Measurements from ENCODE around the gene PLAAT1. TPM values are rescaled to one million over a fixed set of nuclear protein-coding genes. Genes with fewer than 3 reads are reported as not detected.

Gene PLAAT1
- total RNA-seq, 1 experiment from 2014 or later: not detected

DNA sequence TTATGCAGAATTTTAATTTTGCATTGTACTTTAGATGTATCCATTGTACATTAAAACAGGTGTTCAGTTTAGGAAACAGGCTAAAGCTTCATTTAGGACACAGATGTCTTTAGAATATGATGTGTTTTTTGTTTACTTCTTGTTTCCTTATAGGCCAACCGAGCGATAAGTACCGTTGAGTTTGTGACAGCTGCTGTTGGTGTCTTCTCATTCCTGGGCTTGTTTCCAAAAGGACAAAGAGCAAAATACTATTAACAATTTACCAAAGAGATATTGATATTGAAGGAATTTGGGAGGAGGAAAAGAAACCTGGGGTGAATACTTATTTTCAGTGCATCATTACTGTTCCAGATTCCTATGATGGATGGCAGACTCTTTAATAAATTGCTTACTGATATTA, 29.4 kb downstream of the PLAAT1 start:
- no peaks in the 10 kb centered on the region for H3K27me3 ChIP-seq (ENCODE audit: insufficient read depth, low read depth)
- intact Hi-C loops (cut with micrococcal nuclease; ENCODE audit: unreplicated experiment): no loop called here
- H2AFZ ChIP-seq: no peak overlapping the region
- H3K4me2 ChIP-seq: no peak overlapping the region
- H3K4me3 ChIP-seq: no peak overlapping the region
- H3K9me3 ChIP-seq (ENCODE audit: insufficient read depth, low read depth): no peaks in the 10 kb centered on the region
- ChIA-PET CTCF (no interaction called here), POLR2A (ENCODE audit: unreplicated experiment) (no interaction called here)
- BruUV-seq (replicated peaks): no TSS peak
- H3K9me2 ChIP-seq (ENCODE audit: insufficient read depth): no peaks in the 10 kb centered on the region
- no peaks in the 10 kb centered on the region for H3K79me2 ChIP-seq (ENCODE audit: low read depth)
- no peaks in the 10 kb centered on the region for H3K4me1 ChIP-seq (replicated peaks; ENCODE audit: insufficient read depth)
- H3F3A ChIP-seq (ENCODE audit: insufficient read depth, low read depth): no peaks in the 10 kb centered on the region
- H4K20me1 ChIP-seq (ENCODE audit: insufficient read depth): no peaks in the 10 kb centered on the region
- no peaks in the 10 kb centered on the region for H3K36me3 ChIP-seq (ENCODE audit: low read depth)
- no peak for DNase-seq
- no peak overlapping the region for H3K27ac ChIP-seq
- TF ChIP-seq, protein P1, sequence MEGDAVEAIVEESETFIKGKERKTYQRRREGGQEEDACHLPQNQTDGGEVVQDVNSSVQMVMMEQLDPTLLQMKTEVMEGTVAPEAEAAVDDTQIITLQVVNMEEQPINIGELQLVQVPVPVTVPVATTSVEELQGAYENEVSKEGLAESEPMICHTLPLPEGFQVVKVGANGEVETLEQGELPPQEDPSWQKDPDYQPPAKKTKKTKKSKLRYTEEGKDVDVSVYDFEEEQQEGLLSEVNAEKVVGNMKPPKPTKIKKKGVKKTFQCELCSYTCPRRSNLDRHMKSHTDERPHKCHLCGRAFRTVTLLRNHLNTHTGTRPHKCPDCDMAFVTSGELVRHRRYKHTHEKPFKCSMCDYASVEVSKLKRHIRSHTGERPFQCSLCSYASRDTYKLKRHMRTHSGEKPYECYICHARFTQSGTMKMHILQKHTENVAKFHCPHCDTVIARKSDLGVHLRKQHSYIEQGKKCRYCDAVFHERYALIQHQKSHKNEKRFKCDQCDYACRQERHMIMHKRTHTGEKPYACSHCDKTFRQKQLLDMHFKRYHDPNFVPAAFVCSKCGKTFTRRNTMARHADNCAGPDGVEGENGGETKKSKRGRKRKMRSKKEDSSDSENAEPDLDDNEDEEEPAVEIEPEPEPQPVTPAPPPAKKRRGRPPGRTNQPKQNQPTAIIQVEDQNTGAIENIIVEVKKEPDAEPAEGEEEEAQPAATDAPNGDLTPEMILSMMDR (conservative IDR thresholded peaks at IDR 0.05): no peak
- no peak for TF ChIP-seq EZH2 (IDR thresholded peaks at IDR 0.05; ENCODE audit: low read depth)

DNA sequence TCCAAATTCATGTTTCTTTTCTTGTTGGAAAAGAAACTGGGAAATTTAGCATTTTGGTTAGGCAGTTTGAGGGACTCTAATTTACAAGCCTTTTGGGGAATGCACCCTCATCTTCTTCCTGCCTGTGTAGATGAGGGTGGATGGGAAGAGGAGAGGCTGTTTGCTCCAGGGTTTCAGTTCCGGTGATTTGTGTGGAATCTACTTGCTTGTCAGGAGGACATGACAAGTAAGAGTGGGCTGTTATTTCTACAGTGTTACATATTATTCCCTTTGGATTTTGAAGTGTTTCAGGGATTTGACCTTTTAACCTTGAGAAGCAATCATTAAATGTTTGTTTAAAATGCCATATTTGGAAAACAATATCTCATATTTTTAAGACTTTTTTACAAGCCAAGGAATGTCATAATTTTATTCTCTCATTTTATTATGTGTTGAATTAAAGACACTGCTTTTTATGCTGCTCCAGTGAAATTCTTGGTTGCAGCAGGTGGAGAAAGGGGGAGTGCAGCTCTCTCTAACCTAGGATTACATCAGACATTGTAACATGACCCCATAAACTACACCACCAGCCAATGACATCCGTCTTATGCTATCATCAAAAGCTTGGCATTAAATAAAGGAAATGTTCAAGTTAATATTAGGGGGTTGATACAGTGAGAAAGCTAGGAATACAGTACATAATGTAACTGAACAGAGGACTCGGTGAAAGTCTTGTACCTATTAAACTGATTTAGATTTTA, 30.2 kb downstream of the PLAAT1 start:
- Histone ChIP-seq H3K79me2 (ENCODE audit: low read depth) (no peaks in the 10 kb centered on the region), H3K27ac (no peak overlapping the region), H2AFZ (no peak overlapping the region), H3K4me1 (replicated peaks; ENCODE audit: insufficient read depth) (no peaks in the 10 kb centered on the region), H3F3A (ENCODE audit: insufficient read depth, low read depth) (no peaks in the 10 kb centered on the region), H3K9me3 (ENCODE audit: insufficient read depth, low read depth) (no peaks in the 10 kb centered on the region), H3K27me3 (ENCODE audit: insufficient read depth, low read depth) (no peaks in the 10 kb centered on the region), H3K4me3 (no peak overlapping the region), H3K4me2 (no peak overlapping the region), H3K9me2 (ENCODE audit: insufficient read depth) (no peaks in the 10 kb centered on the region), H4K20me1 (ENCODE audit: insufficient read depth) (no peaks in the 10 kb centered on the region), H3K36me3 (ENCODE audit: low read depth) (no peaks in the 10 kb centered on the region)
- ChIA-PET CTCF (no interaction called here), POLR2A (ENCODE audit: unreplicated experiment) (no interaction called here)
- intact Hi-C loops (cut with micrococcal nuclease; ENCODE audit: unreplicated experiment): no loop called here
- no peak for DNase-seq
- TF ChIP-seq, protein P1 (conservative IDR thresholded peaks at IDR 0.05): no peak
- no peak for TF ChIP-seq EZH2 (IDR thresholded peaks at IDR 0.05; ENCODE audit: low read depth)
- no TSS peak for BruUV-seq (replicated peaks)

DNA sequence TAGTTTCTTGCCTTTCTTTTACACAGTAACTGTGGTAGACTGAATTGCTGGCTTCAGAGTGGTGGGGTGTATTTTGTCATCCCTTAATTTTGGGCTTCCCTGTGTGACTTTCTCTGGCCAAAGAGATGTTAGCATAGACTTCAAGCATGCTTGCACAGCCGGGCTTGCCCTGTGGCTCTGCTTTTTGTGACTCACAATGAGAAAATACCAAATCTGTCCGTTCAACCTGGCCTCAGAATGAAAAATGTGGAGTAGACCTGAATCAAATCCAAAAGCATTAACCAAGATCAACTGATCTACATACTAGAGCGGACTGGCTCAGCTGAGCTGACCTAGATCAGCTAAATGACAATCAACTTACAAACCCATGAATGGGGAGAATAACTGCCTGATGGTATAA, 51.4 kb downstream of the PLAAT1 start:
- Histone ChIP-seq H4K20me1 (ENCODE audit: insufficient read depth) (no peaks in the 10 kb centered on the region), H2AFZ (no peak overlapping the region), H3K27me3 (ENCODE audit: insufficient read depth, low read depth) (no peaks in the 10 kb centered on the region), H3K27ac (no peak overlapping the region), H3K79me2 (ENCODE audit: low read depth) (no peaks in the 10 kb centered on the region), H3K4me3 (no peak overlapping the region), H3K9me2 (ENCODE audit: insufficient read depth) (no peaks in the 10 kb centered on the region), H3K9me3 (ENCODE audit: insufficient read depth, low read depth) (no peaks in the 10 kb centered on the region; the same call in 1 of the 2 replicates), H3K4me2 (no peak overlapping the region), H3K36me3 (ENCODE audit: low read depth) (no peaks in the 10 kb centered on the region), H3F3A (ENCODE audit: insufficient read depth, low read depth) (no peaks in the 10 kb centered on the region), H3K4me1 (replicated peaks; ENCODE audit: insufficient read depth) (no peaks in the 10 kb centered on the region)
- no peak for TF ChIP-seq EZH2 (IDR thresholded peaks at IDR 0.05; ENCODE audit: low read depth)
- TF ChIP-seq, protein P1 (conservative IDR thresholded peaks at IDR 0.05): no peak
- BruUV-seq (replicated peaks): no TSS peak
- CTCF ChIA-PET: no interaction called here
- no peak for DNase-seq
- intact Hi-C loops (cut with micrococcal nuclease; ENCODE audit: unreplicated experiment): no loop called here
- POLR2A ChIA-PET (ENCODE audit: unreplicated experiment): no interaction called here

All from PC-9 (cell line).